Activated T-helper 2 cell treated with anti-CD3 and anti-CD28 coated beads, Interferon-gamma antibody, Interleukin-2, Interleukin-4, amounts not matched to agents 10 μg/mL and 5 μg/mL and 100 μg/mL, durations not matched to agents 14 hours and 24 hours and 36 hours (primary cell): ENCODE measurements around the gene FSTL4. TPM values are rescaled to one million over a fixed set of nuclear protein-coding genes. Genes with fewer than 3 reads are reported as not detected.
"Not testable (repeated sequence)": the region's sequence is repeated elsewhere in the genome, so short reads cannot be mapped to it uniquely, and the experiment has no call there.

Experiments used
- DNase-seq: peaks from one replicate; pipeline ENCODE4 v3.0.0; 2021; ENCODE audit warnings: low spot score
- H3K27ac Mint-ChIP-seq: one replicate; pipeline ENCODE4 v1.8.0; 2021; ENCODE audit warnings: mixed read lengths
- H3K27me3 Mint-ChIP-seq: one replicate; pipeline ENCODE4 v1.8.0; 2021; ENCODE audit warnings: low read depth, mixed read lengths
- H3K36me3 Mint-ChIP-seq: one replicate; pipeline ENCODE4 v1.8.0; 2021; ENCODE audit warnings: low read depth, mixed read lengths
- H3K4me1 Mint-ChIP-seq: one replicate; pipeline ENCODE4 v1.8.0; 2021; ENCODE audit warnings: low read depth, mixed read lengths
- H3K4me3 Mint-ChIP-seq: one replicate; pipeline ENCODE4 v1.8.0; 2021; ENCODE audit warnings: low read depth, mild to moderate bottlenecking, moderate library complexity, mixed read lengths
- H3K9me3 Mint-ChIP-seq: one replicate; pipeline ENCODE4 v1.8.0; 2021; ENCODE audit warnings: mixed read lengths
- intact Hi-C: fragments of 100-400 bp; cut with micrococcal nuclease; formaldehyde crosslinking; loops from one replicate; pipeline ENCODE4 v1.15.1; 2023
- total RNA-seq: library from RNA; stranded (reverse); gene quantifications from 2 replicates; pipeline ENCODE4 v1.2.3, GENCODE V29; 2022

Gene FSTL4
- total RNA-seq, 1 donor from 2014 or later, result 2.1 TPM

GRCh38 chr5:133225671-133226152 is 386.6 kb downstream of the FSTL4 start:
- H3K4me1 Mint-ChIP-seq, result no peaks in the 10 kb centered on the region
- H3K36me3 Mint-ChIP-seq, result no peaks in the 10 kb centered on the region
- no peak overlapping the region for H3K4me3 Mint-ChIP-seq
- H3K27ac Mint-ChIP-seq, result no peak overlapping the region
- no peaks in the 10 kb centered on the region for H3K9me3 Mint-ChIP-seq
- peaks cover 6% of the 10 kb centered on the region for H3K27me3 Mint-ChIP-seq
- intact Hi-C loops, result no loop called here
- no peak for DNase-seq

GRCh38 chr5:133222979-133223378 is 389.4 kb downstream of the FSTL4 start:
- no peak for DNase-seq
- H3K27ac Mint-ChIP-seq, result no peak overlapping the region
- no peaks in the 10 kb centered on the region for H3K36me3 Mint-ChIP-seq
- intact Hi-C loops, result no loop called here
- H3K27me3 Mint-ChIP-seq, result peaks cover 1% of the 10 kb centered on the region
- H3K4me1 Mint-ChIP-seq, result no peaks in the 10 kb centered on the region
- H3K9me3 Mint-ChIP-seq, result no peaks in the 10 kb centered on the region
- no peak overlapping the region for H3K4me3 Mint-ChIP-seq

GRCh38 chr5:133222521-133222920 is 389.8 kb downstream of the FSTL4 start:
- no peak overlapping the region for H3K27ac Mint-ChIP-seq
- peaks cover 1% of the 10 kb centered on the region for H3K27me3 Mint-ChIP-seq
- H3K4me1 Mint-ChIP-seq, result no peaks in the 10 kb centered on the region
- H3K4me3 Mint-ChIP-seq, result no peak overlapping the region
- intact Hi-C loops, result no loop called here
- DNase-seq, result no peak
- H3K36me3 Mint-ChIP-seq, result no peaks in the 10 kb centered on the region
- no peaks in the 10 kb centered on the region for H3K9me3 Mint-ChIP-seq

GRCh38 chr5:133222040-133222439 is 390.3 kb downstream of the FSTL4 start:
- H3K4me1 Mint-ChIP-seq, result no peaks in the 10 kb centered on the region
- intact Hi-C loops, result no loop called here
- no peak overlapping the region for H3K4me3 Mint-ChIP-seq
- no peak for DNase-seq
- no peaks in the 10 kb centered on the region for H3K36me3 Mint-ChIP-seq
- no peaks in the 10 kb centered on the region for H3K9me3 Mint-ChIP-seq
- H3K27ac Mint-ChIP-seq, result no peak overlapping the region
- no peaks in the 10 kb centered on the region for H3K27me3 Mint-ChIP-seq

GRCh38 chr5:133220851-133221674 is 391.3 kb downstream of the FSTL4 start:
- no peak overlapping the region for H3K27ac Mint-ChIP-seq
- no peaks in the 10 kb centered on the region for H3K36me3 Mint-ChIP-seq
- no peaks in the 10 kb centered on the region for H3K27me3 Mint-ChIP-seq
- no peaks in the 10 kb centered on the region for H3K4me1 Mint-ChIP-seq
- H3K9me3 Mint-ChIP-seq, result no peaks in the 10 kb centered on the region
- intact Hi-C loops, result no loop called here
- DNase-seq, result no peak
- H3K4me3 Mint-ChIP-seq, result no peak overlapping the region

GRCh38 chr5:133219296-133219695 is 393.0 kb downstream of the FSTL4 start:
- Mint-ChIP-seq H3K36me3 (no peaks in the 10 kb centered on the region), H3K4me1 (no peaks in the 10 kb centered on the region), H3K27me3 (no peaks in the 10 kb centered on the region), H3K27ac (no peak overlapping the region), H3K4me3 (no peak overlapping the region), H3K9me3 (no peaks in the 10 kb centered on the region)
- intact Hi-C loops, result no loop called here
- DNase-seq, result no peak

GRCh38 chr5:133216138-133216537 is 396.2 kb downstream of the FSTL4 start:
- intact Hi-C loops, H3K9me3 Mint-ChIP-seq, H3K36me3 Mint-ChIP-seq, H3K27me3 Mint-ChIP-seq, H3K27ac Mint-ChIP-seq, H3K4me3 Mint-ChIP-seq, H3K4me1 Mint-ChIP-seq, DNase-seq: not testable (repeated sequence)

GRCh38 chr5:133214153-133214820 is 398.1 kb downstream of the FSTL4 start:
- intact Hi-C loops, result no loop called here
- Mint-ChIP-seq H3K4me1 (no peaks in the 10 kb centered on the region), H3K9me3 (no peaks in the 10 kb centered on the region), H3K4me3 (no peak overlapping the region), H3K36me3 (no peaks in the 10 kb centered on the region), H3K27me3 (peaks cover 3% of the 10 kb centered on the region), H3K27ac (no peak overlapping the region)
- no peak for DNase-seq

- no peaks in the 10 kb centered on the region for H3K4me1 Mint-ChIP-seq
- H3K27me3 Mint-ChIP-seq, result peaks cover 8% of the 10 kb centered on the region
- H3K36me3 Mint-ChIP-seq, result no peaks in the 10 kb centered on the region
- H3K4me3 Mint-ChIP-seq, result no peak overlapping the region
- DNase-seq, result no peak
- intact Hi-C loops, result no loop called here
- no peak overlapping the region for H3K27ac Mint-ChIP-seq
- H3K9me3 Mint-ChIP-seq, result no peaks in the 10 kb centered on the region
These were observed 406.7 kb downstream of the FSTL4 start for GRCh38 chr5:133205649-133206048.

GRCh38 chr5:133205204-133205603 is 407.1 kb downstream of the FSTL4 start:
- no peak for DNase-seq
- intact Hi-C loops, result no loop called here
- H3K4me1 Mint-ChIP-seq, result no peaks in the 10 kb centered on the region
- no peak overlapping the region for H3K27ac Mint-ChIP-seq
- no peak overlapping the region for H3K4me3 Mint-ChIP-seq
- peaks cover 8% of the 10 kb centered on the region for H3K27me3 Mint-ChIP-seq
- no peaks in the 10 kb centered on the region for H3K36me3 Mint-ChIP-seq
- H3K9me3 Mint-ChIP-seq, result no peaks in the 10 kb centered on the region

GRCh38 chr5:133203317-133204305 is 408.7 kb downstream of the FSTL4 start:
- no peak overlapping the region for H3K27ac Mint-ChIP-seq
- peaks cover 5% of the 10 kb centered on the region for H3K27me3 Mint-ChIP-seq
- H3K4me1 Mint-ChIP-seq, result no peaks in the 10 kb centered on the region
- H3K4me3 Mint-ChIP-seq, result no peak overlapping the region
- intact Hi-C loops, result no loop called here
- no peaks in the 10 kb centered on the region for H3K36me3 Mint-ChIP-seq
- DNase-seq, result no peak
- no peaks in the 10 kb centered on the region for H3K9me3 Mint-ChIP-seq

GRCh38 chr5:133202066-133202665 is 410.2 kb downstream of the FSTL4 start:
- Mint-ChIP-seq H3K36me3 (no peaks in the 10 kb centered on the region), H3K4me3 (no peak overlapping the region), H3K9me3 (no peaks in the 10 kb centered on the region), H3K27ac (no peak overlapping the region), H3K4me1 (no peaks in the 10 kb centered on the region), H3K27me3 (peaks cover 3% of the 10 kb centered on the region)
- no peak for DNase-seq
- intact Hi-C loops, result no loop called here
